MM.1S (cell line): ENCODE results near the gene ACER3.

Experiments
- DNase-seq: peaks from one replicate; pipeline ENCODE4 v3.0.0-alpha.2; 2015
- H2AFZ ChIP-seq: fragments of 300-600 bp; sonication (generic); 2 replicates; pipeline ENCODE4 v1.6.0; 2016; ENCODE audit warnings: antibody characterized with exemption, low read length
- H3F3A ChIP-seq: fragments of 300-600 bp; sonication (generic); 2 replicates; pipeline ENCODE4 v1.6.1; 2016; ENCODE audit warnings: mild to moderate bottlenecking, antibody characterized with exemption, low read length, moderate library complexity, mixed read lengths; ENCODE audit not compliant: insufficient read depth
- H3K27ac ChIP-seq: fragments of 300-600 bp; sonication (generic); 2 replicates; pipeline ENCODE4 v1.5.1; 2016; ENCODE audit warnings: mild to moderate bottlenecking, low read length
- H3K27me3 ChIP-seq: fragments of 300-600 bp; sonication (generic); replicated peaks from 2 replicates; pipeline ENCODE4 v1.6.0; 2016; ENCODE audit warnings: low read length; ENCODE audit not compliant: insufficient read depth
- H3K36me3 ChIP-seq: fragments of 300-600 bp; sonication (generic); replicated peaks from 2 replicates; pipeline ENCODE4 v1.6.1; 2016; ENCODE audit warnings: mild to moderate bottlenecking, low read length, mixed read lengths; ENCODE audit not compliant: insufficient read depth
- H3K4me1 ChIP-seq: fragments of 300-600 bp; sonication (generic); 2 replicates; pipeline ENCODE4 v1.6.1; 2016; ENCODE audit warnings: low read length, mixed read lengths
- H3K4me2 ChIP-seq: fragments of 300-600 bp; sonication (generic); 2 replicates; pipeline ENCODE4 v1.6.0; 2016; ENCODE audit warnings: low read depth, low read length
- H3K4me3 ChIP-seq: fragments of 300-600 bp; sonication (generic); 2 replicates; pipeline ENCODE4 v1.5.1; 2016; ENCODE audit warnings: low read length, mixed read lengths
- H3K79me2 ChIP-seq: fragments of 300-600 bp; sonication (generic); 2 replicates; pipeline ENCODE4 v1.6.1; 2016; ENCODE audit warnings: mixed run types, low read length, mixed read lengths
- H3K9ac ChIP-seq: fragments of 300-600 bp; sonication (generic); 2 replicates; pipeline ENCODE4 v1.6.1; 2016; ENCODE audit warnings: low read length, mixed read lengths
- H3K9me2 ChIP-seq: fragments of 300-600 bp; sonication (generic); replicated peaks from 2 replicates; pipeline ENCODE4 v1.6.1; 2016; ENCODE audit warnings: mild to moderate bottlenecking, low read length, mixed read lengths; ENCODE audit not compliant: insufficient read depth
- H3K9me3 ChIP-seq: fragments of 300-600 bp; sonication (generic); replicated peaks from 2 replicates; pipeline ENCODE4 v1.6.1; 2016; ENCODE audit warnings: mild to moderate bottlenecking, low read length, mixed read lengths; ENCODE audit not compliant: insufficient read depth
- H4K20me1 ChIP-seq: fragments of 300-600 bp; sonication (generic); 2 replicates; pipeline ENCODE4 v1.6.1; 2016; ENCODE audit warnings: mild to moderate bottlenecking, low read length, moderate library complexity, mixed read lengths; ENCODE audit not compliant: insufficient read depth
- CTCF ChIP-seq: fragments of 300-600 bp; sonication (generic); IDR thresholded peaks from 2 replicates; pipeline ENCODE4 v1.5.1; 2016; ENCODE audit warnings: antibody characterized with exemption, low read length, mixed read lengths
- EZH2 ChIP-seq: fragments of 300-600 bp; sonication (generic); optimal IDR thresholded peaks from 2 replicates; pipeline ENCODE3; 2017; ENCODE audit warnings: low read depth, mild to moderate bottlenecking, antibody characterized with exemption, low read length, mixed read lengths
- EZH2phosphoT487 ChIP-seq: fragments of 300-600 bp; sonication (generic); IDR thresholded peaks from 2 replicates; pipeline ENCODE4 v1.6.1; 2018; ENCODE audit warnings: antibody characterized with exemption, low read length

The ACER3 gene

GRCh38 chr11:76972051-76972450, 111.3 kb downstream of the ACER3 start:
- TF ChIP-seq CTCF (no peak), EZH2phosphoT487 (no peak), EZH2 (no peak)
- Histone ChIP-seq H3K4me3 (no peak overlapping the region), H3K79me2 (no peaks in the 10 kb centered on the region), H2AFZ (no peak overlapping the region), H3K9ac (no peak overlapping the region), H3K27ac (no peak overlapping the region), H3K9me3 (no peaks in the 10 kb centered on the region; the same call in 1 of the 2 replicates), H3K36me3 (no peaks in the 10 kb centered on the region), H3K27me3 (no peaks in the 10 kb centered on the region), H3F3A (no peaks in the 10 kb centered on the region), H4K20me1 (no peaks in the 10 kb centered on the region), H3K4me2 (no peak overlapping the region), H3K9me2 (no peaks in the 10 kb centered on the region), H3K4me1 (no peaks in the 10 kb centered on the region)
- no peak for DNase-seq

- Histone ChIP-seq H3K4me3 (no peak overlapping the region), H3K36me3 (no peaks in the 10 kb centered on the region), H2AFZ (no peak overlapping the region), H3K4me1 (no peaks in the 10 kb centered on the region), H3F3A (no peaks in the 10 kb centered on the region), H3K4me2 (no peak overlapping the region), H3K9me3 (no peaks in the 10 kb centered on the region; the same call in 1 of the 2 replicates), H3K9me2 (no peaks in the 10 kb centered on the region), H4K20me1 (no peaks in the 10 kb centered on the region), H3K27me3 (no peaks in the 10 kb centered on the region), H3K79me2 (no peaks in the 10 kb centered on the region), H3K27ac (no peak overlapping the region), H3K9ac (no peak overlapping the region)
- TF ChIP-seq EZH2 (no peak), EZH2phosphoT487 (no peak)
- no peak for DNase-seq
Observed at GRCh38 chr11:76974179-76974891, 113.6 kb downstream of the ACER3 start.

- DNase-seq = no peak
- H3K9ac ChIP-seq = no peak overlapping the region
- no peak for TF ChIP-seq EZH2phosphoT487
- no peak for TF ChIP-seq CTCF
- no peak for TF ChIP-seq EZH2
- no peaks in the 10 kb centered on the region for H3K27me3 ChIP-seq
- no peak overlapping the region for H3K4me3 ChIP-seq
- no peak overlapping the region for H3K4me2 ChIP-seq
- H3K9me3 ChIP-seq = no peaks in the 10 kb centered on the region; the same call in 1 of the 2 replicates
- H3K79me2 ChIP-seq = no peaks in the 10 kb centered on the region
- H3K36me3 ChIP-seq = no peaks in the 10 kb centered on the region
- H2AFZ ChIP-seq = no peak overlapping the region
- H3K9me2 ChIP-seq = no peaks in the 10 kb centered on the region
- H3K27ac ChIP-seq = no peak overlapping the region
- H4K20me1 ChIP-seq = no peaks in the 10 kb centered on the region
- no peaks in the 10 kb centered on the region for H3F3A ChIP-seq
- no peaks in the 10 kb centered on the region for H3K4me1 ChIP-seq
Observed at GRCh38 chr11:76975513-76975912, 114.8 kb downstream of the ACER3 start.

- Histone ChIP-seq H4K20me1 (no peaks in the 10 kb centered on the region), H3K27me3 (no peaks in the 10 kb centered on the region), H3F3A (no peaks in the 10 kb centered on the region), H3K4me1 (no peaks in the 10 kb centered on the region), H3K9ac (no peak overlapping the region), H3K9me3 (no peaks in the 10 kb centered on the region; the same call in 1 of the 2 replicates), H3K27ac (no peak overlapping the region), H3K4me2 (no peak overlapping the region), H3K36me3 (no peaks in the 10 kb centered on the region), H3K9me2 (no peaks in the 10 kb centered on the region), H2AFZ (no peak overlapping the region), H3K79me2 (no peaks in the 10 kb centered on the region), H3K4me3 (no peak overlapping the region)
- DNase-seq = no peak
- TF ChIP-seq CTCF (no peak), EZH2phosphoT487 (no peak), EZH2 (no peak)
Observed at GRCh38 chr11:76977791-76978190, 117.1 kb downstream of the ACER3 start.
